CD4-positive, alpha-beta memory T cell (primary cell): Measurements from ENCODE around the gene PTGDS. TPM values are rescaled to one million over a fixed set of nuclear protein-coding genes. Genes with fewer than 3 reads are reported as not detected.

Experiments used
- CTCF ChIA-PET: fragments of 350-600 bp; sonication (Branson Sonifier 250); formaldehyde crosslinking; loops from one replicate; lab custom pipeline; 2021; ENCODE audit warnings: inconsistent platforms; ENCODE audit not compliant: partially characterized antibody; lab: Charles Lee
- POLR2A ChIA-PET: fragments of 350-600 bp; sonication (Branson Sonifier 250); formaldehyde crosslinking; loops from one replicate; lab custom pipeline; 2021; ENCODE audit not compliant: partially characterized antibody; lab: Charles Lee
- DNase-seq, 5 donors: peaks; one replicate each; pipeline versions ENCODE4 v3.0.0 to v3.0.0-alpha.2; 2020 to 2022; ENCODE audit warnings: mixed read lengths in 1 of 5
- H3K27ac ChIP-seq: one replicate; pipeline ENCODE4 v1.7.0; 2013; ENCODE audit warnings: low read depth, low read length
- H3K27me3 ChIP-seq: 2 replicates; pipeline ENCODE4 v1.7.0; 2013; ENCODE audit warnings: mild to moderate bottlenecking, low read length, moderate library complexity; ENCODE audit not compliant: insufficient read depth
- H3K36me3 ChIP-seq: 2 replicates; pipeline ENCODE4 v1.7.0; 2013; ENCODE audit warnings: mild to moderate bottlenecking, low read length, moderate library complexity; ENCODE audit not compliant: insufficient read depth
- H3K4me1 ChIP-seq: 2 replicates; pipeline ENCODE4 v1.7.0; 2013; ENCODE audit warnings: mild to moderate bottlenecking, low read length, moderate library complexity; ENCODE audit not compliant: insufficient read depth
- H3K4me3 ChIP-seq, 2 donors: one replicate each; pipeline ENCODE4 v1.7.0; 2013; ENCODE audit warnings: low read length in 2 of 2, mild to moderate bottlenecking in 1 of 2
- H3K9me3 ChIP-seq, 2 donors: one replicate each; pipeline ENCODE4 v1.7.0; 2013; ENCODE audit warnings: low read length in 2 of 2, control low read depth in 1 of 2; ENCODE audit not compliant: control insufficient read depth in 1 of 2
- H3K27ac Mint-ChIP-seq, 7 donors: one replicate each; pipeline ENCODE4 v1.8.0; 2020 to 2021; ENCODE audit warnings: mixed read lengths in 7 of 7, mild to moderate bottlenecking in 6 of 7, inconsistent platforms in 3 of 7, moderate library complexity in 3 of 7
- H3K27me3 Mint-ChIP-seq, 2 donors: one replicate each; pipeline ENCODE4 v1.8.0; 2020 to 2021; ENCODE audit warnings: mixed read lengths in 2 of 2
- H3K36me3 Mint-ChIP-seq, 2 donors: one replicate each; pipeline ENCODE4 v1.8.0; 2020 to 2021; ENCODE audit warnings: mixed read lengths in 2 of 2, inconsistent platforms in 1 of 2, mild to moderate bottlenecking in 1 of 2
- H3K4me1 Mint-ChIP-seq, 4 donors: one replicate each; pipeline ENCODE4 v1.8.0; 2020 to 2021; ENCODE audit warnings: mixed read lengths in 4 of 4, mild to moderate bottlenecking in 1 of 4
- H3K4me3 Mint-ChIP-seq, 8 donors: one replicate each; pipeline ENCODE4 v1.8.0; 2020 to 2021; ENCODE audit warnings: mixed read lengths in 8 of 8, mild to moderate bottlenecking in 7 of 8, moderate library complexity in 6 of 8, inconsistent platforms in 3 of 8
- H3K9me3 Mint-ChIP-seq, 8 donors: one replicate each; pipeline ENCODE4 v1.8.0; 2020 to 2021; ENCODE audit warnings: mixed read lengths in 8 of 8, mild to moderate bottlenecking in 5 of 8, inconsistent platforms in 3 of 8, moderate library complexity in 1 of 8
- intact Hi-C: fragments of 100-400 bp; cut with micrococcal nuclease; formaldehyde crosslinking; loops from one replicate; pipeline ENCODE4 v1.15.1; 2023
- polyA plus RNA-seq, 2 donors: library from polyadenylated mRNA; unstranded; fragments of 300-500 nt; fragmentation: Illumina TruSeq; gene quantifications; one replicate each; pipeline ENCODE4 v1.2.3, GENCODE V29; 2021
- total RNA-seq, 2 experiments: library from RNA; stranded (reverse); gene quantifications; one replicate each; pipeline ENCODE4 v1.2.3, GENCODE V29; 2021

Gene PTGDS
- total and polyA plus RNA-seq, 4 experiments from 2014 or later = 1.7 to 5.1 (median 4.3) TPM

DNA sequence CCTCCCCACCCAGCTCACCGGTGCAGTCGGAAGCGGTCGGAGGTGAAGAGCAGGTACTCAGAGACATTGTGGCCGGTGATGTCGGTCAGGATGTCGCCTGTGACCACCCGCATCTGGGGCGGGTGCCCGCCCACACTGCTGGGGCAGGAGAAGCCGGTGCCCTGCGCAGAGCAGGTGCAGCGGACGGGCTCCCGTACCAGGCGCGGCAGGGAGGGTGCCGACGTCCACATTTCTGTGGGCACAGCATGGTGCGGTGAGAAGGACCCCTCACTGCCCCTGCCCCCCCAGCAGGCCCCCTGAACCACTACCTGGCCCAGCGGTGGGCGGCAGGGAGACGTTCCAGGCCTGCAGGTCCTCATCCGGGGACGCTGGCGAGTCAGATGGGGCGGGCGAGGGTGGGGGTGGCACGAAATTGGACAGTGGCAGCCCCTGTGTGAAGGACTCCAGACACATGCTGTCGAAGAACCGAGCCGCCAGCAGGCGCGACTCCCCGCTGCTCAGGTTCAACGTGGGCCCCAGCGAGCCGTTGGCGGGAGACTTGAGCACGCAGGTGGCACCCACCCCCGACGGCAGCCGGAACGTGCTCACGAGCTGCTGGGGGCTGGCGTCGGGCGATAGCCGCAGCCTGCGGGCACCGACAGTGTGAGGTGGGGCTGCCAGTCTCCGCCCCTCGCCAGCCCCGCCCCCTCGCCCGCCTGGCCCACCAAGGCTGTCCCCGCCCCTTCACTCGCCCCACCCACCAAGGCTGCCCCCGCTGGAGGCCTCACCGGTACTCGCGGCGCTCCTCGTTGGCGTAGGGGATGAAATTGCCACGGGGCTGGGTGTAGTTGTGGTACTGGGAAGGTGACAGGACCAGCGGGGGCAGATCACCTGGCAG is 35.6 kb downstream of the PTGDS start:
- no peaks in the 10 kb centered on the region for H3K4me1 Mint-ChIP-seq
- H3K27ac Mint-ChIP-seq = no peak overlapping the region
- no peaks in the 10 kb centered on the region for H3K27me3 Mint-ChIP-seq
- no peak overlapping the region for H3K4me3 Mint-ChIP-seq
- Histone ChIP-seq H3K27ac (no peak overlapping the region), H3K27me3 (no peaks in the 10 kb centered on the region), H3K36me3 (peaks cover 8% of the 10 kb centered on the region), H3K4me3 (no peak overlapping the region), H3K4me1 (no peaks in the 10 kb centered on the region), H3K9me3 (no peaks in the 10 kb centered on the region)
- DNase-seq = no peak
- intact Hi-C loops = no loop called here
- H3K36me3 Mint-ChIP-seq = peaks cover 0 to 12% of the 10 kb centered on the region in 2 donors
- CTCF ChIA-PET = interaction anchor here (3.2 kb wide), 1 partner anchor 16 kb away, joined by 9 read pairs; the partner anchor contains the start of gene ABCA2
- POLR2A ChIA-PET = no interaction called here
- H3K9me3 Mint-ChIP-seq = no peaks in the 10 kb centered on the region

DNA sequence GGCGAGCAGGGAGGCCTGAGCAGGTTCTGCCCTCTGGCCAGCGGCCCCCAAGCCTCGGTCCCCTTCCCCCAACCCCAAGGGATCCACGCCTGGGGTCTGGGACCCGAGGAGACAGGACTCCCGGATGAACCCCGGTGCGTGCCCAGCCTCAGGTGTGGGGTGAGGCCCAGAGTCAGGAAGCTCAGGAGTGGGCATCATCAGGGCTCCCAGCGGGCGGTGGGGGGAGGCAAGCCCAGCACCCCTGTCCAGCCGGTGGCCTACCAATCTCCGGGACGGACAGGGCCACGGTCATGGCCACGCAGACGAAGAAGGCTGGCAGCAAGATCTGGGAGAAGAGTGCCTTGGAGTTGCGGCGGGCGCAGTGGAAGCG is 36.3 kb downstream of the PTGDS start:
- no peaks in the 10 kb centered on the region for H3K9me3 Mint-ChIP-seq
- no peak overlapping the region for H3K4me3 Mint-ChIP-seq
- Histone ChIP-seq H3K36me3 (peaks cover 8% of the 10 kb centered on the region), H3K4me1 (no peaks in the 10 kb centered on the region), H3K4me3 (no peak overlapping the region), H3K9me3 (no peaks in the 10 kb centered on the region), H3K27ac (no peak overlapping the region), H3K27me3 (no peaks in the 10 kb centered on the region)
- no peaks in the 10 kb centered on the region for H3K4me1 Mint-ChIP-seq
- no peaks in the 10 kb centered on the region for H3K27me3 Mint-ChIP-seq
- no peak for DNase-seq
- H3K27ac Mint-ChIP-seq = no peak overlapping the region
- peaks cover 0 to 12% of the 10 kb centered on the region in 2 donors for H3K36me3 Mint-ChIP-seq
- CTCF ChIA-PET = interaction anchor here (3.2 kb wide), 1 partner anchor 15 kb away, joined by 9 read pairs; the partner anchor contains the start of gene ABCA2
- intact Hi-C loops = no loop called here
- POLR2A ChIA-PET = no interaction called here

DNA sequence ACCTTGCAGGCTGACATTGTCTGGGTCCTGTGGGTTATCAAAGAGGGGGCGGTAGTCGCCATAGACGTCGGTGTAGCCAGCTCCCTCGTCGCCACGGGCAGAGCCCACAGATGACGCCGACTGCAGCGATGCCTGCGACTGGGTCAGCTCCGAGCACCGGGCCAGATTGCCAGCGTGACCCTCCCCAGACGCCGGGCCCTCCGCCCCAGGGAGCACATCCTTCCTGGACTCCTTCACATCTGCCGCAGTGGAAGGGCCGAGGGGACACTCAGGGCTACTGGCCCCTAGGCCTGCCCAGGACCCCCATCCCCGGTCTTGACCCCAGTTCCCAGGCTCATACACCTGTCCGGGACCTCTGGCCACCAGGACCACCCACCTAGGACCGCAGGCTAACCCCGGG is 36.9 kb downstream of the PTGDS start:
- H3K4me3 Mint-ChIP-seq = no peak overlapping the region
- H3K4me1 Mint-ChIP-seq = no peaks in the 10 kb centered on the region
- Histone ChIP-seq H3K27me3 (no peaks in the 10 kb centered on the region), H3K27ac (no peak overlapping the region), H3K9me3 (no peaks in the 10 kb centered on the region), H3K4me1 (no peaks in the 10 kb centered on the region), H3K36me3 (peaks cover 8% of the 10 kb centered on the region), H3K4me3 (no peak overlapping the region)
- DNase-seq = no peak
- H3K27ac Mint-ChIP-seq = no peak overlapping the region
- ChIA-PET CTCF (interaction anchor here (3.2 kb wide), 1 partner anchor 15 kb away, joined by 9 read pairs; the partner anchor contains the start of gene ABCA2), POLR2A (interaction anchor here (0.9 kb wide), 1 partner anchor 11 kb away, joined by 3 read pairs; no protein-coding TSS in a partner anchor)
- peaks cover 0 to 13% of the 10 kb centered on the region in 2 donors for H3K36me3 Mint-ChIP-seq
- H3K27me3 Mint-ChIP-seq = no peaks in the 10 kb centered on the region
- no peaks in the 10 kb centered on the region for H3K9me3 Mint-ChIP-seq
- intact Hi-C loops = no loop called here

DNA sequence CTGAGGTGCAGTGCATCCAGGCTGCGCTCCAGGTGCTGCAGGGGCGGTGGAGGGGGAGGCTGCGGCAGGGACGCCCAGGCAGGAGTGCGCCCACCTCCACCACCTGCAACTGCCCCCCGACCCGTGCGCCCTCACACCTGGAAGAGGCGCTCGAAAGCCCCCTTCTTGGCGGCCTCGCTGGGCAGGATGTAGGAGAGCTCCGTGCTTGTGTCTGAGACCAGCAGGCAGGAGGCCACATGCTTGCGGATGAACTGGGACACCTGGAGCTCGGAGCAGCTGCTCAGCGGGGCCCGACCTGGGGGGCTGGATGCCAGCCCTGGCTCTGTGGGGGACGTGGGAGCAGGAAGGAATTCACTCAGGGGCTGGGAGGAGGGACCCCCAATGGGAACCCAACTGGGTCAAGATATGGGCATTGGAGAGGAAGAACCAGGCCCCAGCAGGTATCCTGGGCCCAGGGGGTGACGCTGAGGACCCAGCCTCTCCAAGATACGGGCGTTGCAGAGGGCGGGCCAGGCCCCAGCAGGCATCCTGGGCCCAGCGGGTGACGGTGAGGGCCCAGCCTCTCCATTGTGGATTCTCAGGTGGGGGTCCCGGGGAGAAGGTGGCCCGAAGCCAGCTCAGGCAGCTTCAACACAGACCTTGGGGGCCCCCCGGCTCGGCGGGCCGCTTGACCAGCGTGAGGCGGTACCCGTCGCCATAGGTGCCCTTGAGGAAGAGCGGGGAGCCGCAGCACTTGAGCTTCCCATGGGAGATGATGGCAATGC is 37.7 kb downstream of the PTGDS start:
- H3K4me3 Mint-ChIP-seq = no peak overlapping the region
- Histone ChIP-seq H3K4me1 (no peaks in the 10 kb centered on the region), H3K4me3 (no peak overlapping the region), H3K27ac (no peak overlapping the region), H3K27me3 (no peaks in the 10 kb centered on the region), H3K36me3 (peaks cover 8% of the 10 kb centered on the region), H3K9me3 (no peaks in the 10 kb centered on the region)
- CTCF ChIA-PET = interaction anchor here (3.2 kb wide), 1 partner anchor 14 kb away, joined by 9 read pairs; the partner anchor contains the start of gene ABCA2
- intact Hi-C loops = no loop called here
- no peaks in the 10 kb centered on the region for H3K27me3 Mint-ChIP-seq
- no peaks in the 10 kb centered on the region for H3K4me1 Mint-ChIP-seq
- peaks cover 0 to 18% of the 10 kb centered on the region in 2 donors for H3K36me3 Mint-ChIP-seq
- no peak overlapping the region for H3K27ac Mint-ChIP-seq
- POLR2A ChIA-PET = interaction anchor here (0.9 kb wide), 1 partner anchor 10 kb away, joined by 3 read pairs; no protein-coding TSS in a partner anchor
- DNase-seq = no peak
- H3K9me3 Mint-ChIP-seq = no peaks in the 10 kb centered on the region

DNA sequence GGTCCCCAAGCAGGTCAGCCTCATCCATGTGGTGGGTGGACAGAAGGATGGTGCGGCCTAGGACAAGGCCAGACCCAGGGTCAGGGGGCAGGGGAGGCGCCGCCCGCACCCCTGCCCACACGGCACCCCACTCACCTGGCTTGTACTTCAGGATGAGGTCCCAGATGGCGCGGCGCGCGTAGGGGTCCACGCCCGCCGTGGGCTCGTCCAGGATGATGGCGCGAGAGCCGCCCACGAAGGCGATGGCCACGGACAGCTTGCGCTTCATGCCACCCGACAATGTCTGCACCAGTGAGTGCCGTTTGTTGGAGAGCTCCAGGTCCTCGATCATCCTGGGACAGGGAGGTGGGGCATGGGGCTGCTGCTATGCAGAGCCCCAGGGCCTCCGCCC is 38.2 kb downstream of the PTGDS start:
- intact Hi-C loops = no loop called here
- Histone ChIP-seq H3K36me3 (peaks cover 8% of the 10 kb centered on the region), H3K9me3 (no peaks in the 10 kb centered on the region), H3K27me3 (no peaks in the 10 kb centered on the region), H3K4me3 (no peak overlapping the region), H3K27ac (no peak overlapping the region), H3K4me1 (no peaks in the 10 kb centered on the region)
- ChIA-PET CTCF (interaction anchor here (3.2 kb wide), 1 partner anchor 13 kb away, joined by 9 read pairs; the partner anchor contains the start of gene ABCA2), POLR2A (no interaction called here)
- no peak for DNase-seq
- H3K27me3 Mint-ChIP-seq = no peaks in the 10 kb centered on the region
- peaks cover 0 to 18% of the 10 kb centered on the region in 2 donors for H3K36me3 Mint-ChIP-seq
- H3K9me3 Mint-ChIP-seq = no peaks in the 10 kb centered on the region
- no peak overlapping the region for H3K27ac Mint-ChIP-seq
- no peaks in the 10 kb centered on the region for H3K4me1 Mint-ChIP-seq
- no peak overlapping the region for H3K4me3 Mint-ChIP-seq

DNA sequence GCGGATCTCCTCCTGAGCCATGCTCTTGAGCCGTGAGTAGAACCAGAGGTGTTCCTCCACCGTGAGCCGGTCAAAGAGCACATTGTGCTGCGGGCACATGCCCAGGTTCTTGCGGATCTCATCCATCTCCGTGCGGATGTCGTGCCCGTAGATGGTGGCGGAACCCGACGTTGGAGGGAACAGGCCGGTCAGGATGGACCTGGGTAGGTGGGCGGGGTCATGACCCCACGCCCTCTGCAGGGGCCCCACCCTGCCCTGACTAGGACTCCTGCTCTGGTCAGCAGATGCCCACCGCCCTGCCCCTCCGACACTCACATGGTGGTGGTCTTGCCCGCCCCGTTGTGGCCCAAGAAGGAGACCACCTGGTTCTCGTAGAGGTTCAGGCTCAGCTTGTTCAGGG is 38.7 kb downstream of the PTGDS start:
- DNase-seq = no peak
- Mint-ChIP-seq H3K27me3 (no peaks in the 10 kb centered on the region), H3K4me3 (no peak overlapping the region), H3K9me3 (no peaks in the 10 kb centered on the region), H3K36me3 (peaks cover 0 to 18% of the 10 kb centered on the region in 2 donors), H3K27ac (no peak overlapping the region), H3K4me1 (no peaks in the 10 kb centered on the region)
- Histone ChIP-seq H3K27me3 (no peaks in the 10 kb centered on the region), H3K27ac (no peak overlapping the region), H3K4me3 (no peak overlapping the region), H3K36me3 (peaks cover 8% of the 10 kb centered on the region), H3K9me3 (no peaks in the 10 kb centered on the region), H3K4me1 (no peaks in the 10 kb centered on the region)
- intact Hi-C loops = no loop called here
- POLR2A ChIA-PET = no interaction called here
- CTCF ChIA-PET = interaction anchor here (3.2 kb wide), 1 partner anchor 13 kb away, joined by 9 read pairs; the partner anchor contains the start of gene ABCA2

DNA sequence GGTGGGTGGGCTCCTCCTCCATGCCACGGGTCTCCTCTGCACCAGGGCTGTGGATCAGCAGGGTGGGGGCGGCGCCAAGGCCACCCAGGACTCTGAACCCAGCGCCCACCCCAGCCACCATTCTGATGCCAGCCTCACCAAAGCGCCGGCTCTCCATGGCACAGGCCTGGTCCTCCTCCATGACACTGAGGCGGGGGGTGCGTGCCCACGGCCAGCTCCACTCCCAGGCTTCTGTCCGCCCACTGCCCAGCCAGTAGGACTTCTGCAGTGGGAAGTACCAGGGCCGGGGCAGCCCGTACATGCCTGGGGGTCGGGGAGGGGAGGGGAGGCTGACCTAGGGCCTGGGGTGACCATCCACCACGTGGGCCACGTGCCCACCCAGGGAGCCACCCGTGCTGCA is 39.1 kb downstream of the PTGDS start:
- no peaks in the 10 kb centered on the region for H3K4me1 Mint-ChIP-seq
- Histone ChIP-seq H3K9me3 (no peaks in the 10 kb centered on the region), H3K4me3 (no peak overlapping the region), H3K36me3 (peaks cover 8% of the 10 kb centered on the region), H3K27ac (no peak overlapping the region), H3K27me3 (no peaks in the 10 kb centered on the region), H3K4me1 (no peaks in the 10 kb centered on the region)
- H3K27ac Mint-ChIP-seq = no peak overlapping the region
- POLR2A ChIA-PET = no interaction called here
- intact Hi-C loops = no loop called here
- no peaks in the 10 kb centered on the region for H3K9me3 Mint-ChIP-seq
- no peak overlapping the region for H3K4me3 Mint-ChIP-seq
- no peaks in the 10 kb centered on the region for H3K27me3 Mint-ChIP-seq
- DNase-seq = no peak
- H3K36me3 Mint-ChIP-seq = peaks cover 0 to 16% of the 10 kb centered on the region in 2 donors
- CTCF ChIA-PET = interaction anchor here (1.5 to 3.2 kb wide), 2 partner anchors 12 to 15 kb away, joined by 3 to 9 read pairs; partner anchors contain the start of gene ABCA2
